Ramos (cell line): ENCODE results near the gene BEST1.
"Not testable (repeated sequence)": the region's sequence is repeated elsewhere in the genome, so short reads cannot be mapped to it uniquely, and the experiment has no call there.

Source experiments
- in situ Hi-C: fragments of 300-500 bp; cut with MboI; formaldehyde crosslinking; loops from one replicate; pipeline ENCODE4 v1.14.3; 2022; ENCODE audit warnings: low sequenced_read_pairs; ENCODE audit not compliant: unreplicated experiment

Gene BEST1

GRCh38 chr11:61974766-61975631 is 24.8 kb downstream of the BEST1 start:
- in situ Hi-C loops: no loop called here

DNA sequence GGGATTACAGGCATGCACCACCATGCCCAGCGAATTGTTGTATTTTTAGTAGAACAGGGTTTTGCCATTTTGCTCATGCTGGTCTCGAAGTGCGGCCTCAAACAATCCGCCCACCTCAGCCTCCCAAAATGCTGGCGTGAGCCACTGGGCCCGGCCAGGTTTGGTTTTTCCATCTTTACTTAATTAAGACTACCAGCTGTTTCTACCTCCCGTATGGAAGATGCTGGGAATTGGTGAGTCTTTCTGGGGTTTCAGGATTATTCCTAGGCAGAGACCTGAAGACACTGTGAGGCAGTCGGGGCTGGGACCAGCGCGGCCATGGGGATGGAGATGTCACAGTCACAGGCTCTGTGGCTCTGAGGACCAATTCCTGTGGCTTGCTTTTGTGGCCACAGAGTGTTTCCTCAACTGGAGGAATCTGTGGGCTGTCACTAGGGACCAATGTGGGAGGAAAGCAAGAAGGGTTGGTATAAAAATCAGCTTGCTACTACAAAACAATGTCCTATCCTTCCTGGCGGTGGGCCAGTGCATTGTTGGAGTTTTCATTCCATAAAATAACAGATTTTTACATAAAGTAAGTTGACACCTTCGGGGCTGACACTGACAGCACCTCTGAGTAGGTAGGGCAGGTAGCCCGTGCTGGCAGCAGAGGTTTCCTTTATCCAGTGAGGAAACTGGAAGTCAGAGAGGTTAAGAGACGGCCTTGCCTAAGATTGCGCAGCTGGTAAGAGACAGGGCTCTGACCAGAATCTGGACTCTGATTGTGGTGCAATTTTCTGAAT is 25.7 kb downstream of the BEST1 start:
- in situ Hi-C loops: no loop called here

GRCh38 chr11:61976420-61976800 is 26.3 kb downstream of the BEST1 start:
- in situ Hi-C loops: no loop called here

DNA sequence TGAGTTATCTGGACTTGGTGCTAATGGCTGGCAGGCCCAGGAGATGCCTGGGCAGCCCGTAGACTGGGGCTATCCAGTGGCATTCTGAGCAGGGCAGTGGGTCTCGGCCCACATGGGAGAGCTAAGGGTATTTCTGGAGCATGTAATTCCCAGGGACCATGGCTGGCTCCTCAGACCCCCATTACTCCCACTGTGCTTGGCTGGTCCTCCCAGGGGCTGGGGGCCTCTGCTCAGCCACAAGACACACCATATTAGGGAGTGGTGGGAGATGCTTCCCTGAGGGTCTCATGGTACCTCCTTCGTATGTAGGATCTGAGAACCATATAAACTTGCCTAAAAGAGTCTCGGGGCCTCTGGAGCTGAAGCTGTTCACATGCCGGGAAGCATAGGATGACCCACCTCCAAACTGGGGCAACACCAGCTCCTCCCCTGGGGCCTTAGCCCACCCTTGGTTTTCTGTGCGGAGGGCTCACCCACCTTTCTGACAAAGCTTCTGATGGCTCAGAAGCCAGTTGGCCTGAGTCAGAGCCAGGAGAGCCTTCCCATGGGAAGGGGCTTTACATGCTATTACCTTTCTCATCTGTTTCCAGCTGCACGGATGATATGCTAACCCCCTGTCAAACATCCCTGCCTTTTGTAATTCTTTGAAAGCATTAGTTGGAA is 26.8 kb downstream of the BEST1 start:
- in situ Hi-C loops: no loop called here

DNA sequence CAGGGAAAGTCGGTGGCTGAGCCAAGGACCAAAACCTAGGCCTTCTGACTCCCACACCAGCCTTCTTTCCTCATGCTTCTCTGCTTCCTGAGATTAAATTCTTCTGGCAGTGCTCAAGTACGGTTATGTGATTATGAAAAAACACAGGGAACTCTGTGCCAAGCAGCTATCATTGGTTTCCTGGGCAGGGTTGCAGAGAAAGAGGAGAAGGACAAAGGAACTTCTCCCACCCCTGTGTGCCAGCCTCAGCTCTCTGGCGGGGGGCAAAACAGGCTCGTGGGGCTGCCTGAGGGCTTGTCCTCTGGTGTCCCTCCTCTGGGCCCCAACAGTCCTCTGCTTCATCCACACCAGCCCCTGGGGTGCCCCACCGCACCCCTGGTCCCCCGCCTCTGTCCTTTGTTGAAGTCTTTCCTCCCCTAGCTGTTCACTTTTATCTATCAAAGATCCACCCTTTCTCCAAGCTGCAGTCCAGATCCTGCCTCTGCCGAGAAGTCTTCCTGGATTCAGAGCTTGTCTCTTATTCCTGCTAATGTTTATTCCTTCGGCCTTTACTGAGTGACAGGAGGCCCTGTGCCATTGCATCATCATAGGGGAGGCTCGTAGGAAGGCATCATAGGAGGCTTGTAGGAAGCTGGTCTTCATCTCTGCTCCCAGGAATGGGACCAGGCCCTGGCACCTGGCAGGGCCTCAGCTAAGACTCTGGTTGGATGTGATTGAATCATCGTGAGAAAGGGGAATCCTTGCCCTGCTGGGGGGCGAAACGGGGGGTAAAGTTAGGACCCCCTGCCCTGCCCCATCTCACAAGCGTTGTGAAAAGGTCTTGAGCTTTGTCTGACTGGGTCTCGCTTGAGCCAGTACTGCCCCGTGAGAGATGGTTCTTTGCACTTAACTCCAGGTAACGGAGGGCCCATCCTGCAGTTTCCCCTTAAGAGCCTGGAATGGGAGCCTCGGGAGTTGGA is 28.8 kb downstream of the BEST1 start:
- in situ Hi-C loops: no loop called here

DNA sequence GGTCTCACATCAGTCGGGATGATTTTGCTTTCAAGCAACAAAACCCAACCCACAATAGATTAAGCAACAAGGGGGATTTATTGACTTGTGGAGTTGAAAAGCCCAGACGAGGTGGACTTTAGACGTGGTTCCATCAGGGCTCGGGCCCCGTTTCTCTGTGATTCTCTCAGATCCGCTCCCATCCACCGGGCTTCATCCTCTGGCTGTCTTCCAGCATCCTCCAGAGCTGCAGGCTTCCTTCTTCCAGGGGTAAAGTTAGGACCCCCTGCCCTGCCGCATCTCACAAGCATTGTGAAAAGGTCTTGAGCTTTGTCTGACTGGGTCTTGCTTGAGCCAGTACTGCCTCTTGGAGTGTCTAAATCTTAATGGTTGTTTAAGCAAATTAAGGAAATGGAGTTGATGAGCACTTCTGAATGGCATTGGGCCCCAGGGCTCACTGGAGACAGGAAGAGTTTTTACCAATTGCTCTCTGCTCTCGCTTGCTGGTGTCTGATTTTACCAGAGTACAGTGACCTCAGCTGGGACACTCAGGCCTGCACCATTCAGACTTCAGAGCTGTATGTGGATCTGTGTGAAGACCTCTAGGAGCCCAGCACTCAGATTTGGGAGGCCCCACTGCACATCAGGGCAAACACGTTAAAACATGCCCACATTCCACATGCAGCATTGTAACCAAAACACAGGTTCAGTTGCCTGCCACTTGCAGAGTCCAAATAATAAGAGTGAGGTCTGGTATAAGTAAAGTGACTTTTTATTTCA is 30.8 kb downstream of the BEST1 start:
- in situ Hi-C loops: no loop called here

- in situ Hi-C loops: no loop called here
These were observed 33.3 kb downstream of the BEST1 start for GRCh38 chr11:61983419-61983818.

- in situ Hi-C loops: no loop called here
These were observed 35.7 kb downstream of the BEST1 start for GRCh38 chr11:61985869-61986268.

DNA sequence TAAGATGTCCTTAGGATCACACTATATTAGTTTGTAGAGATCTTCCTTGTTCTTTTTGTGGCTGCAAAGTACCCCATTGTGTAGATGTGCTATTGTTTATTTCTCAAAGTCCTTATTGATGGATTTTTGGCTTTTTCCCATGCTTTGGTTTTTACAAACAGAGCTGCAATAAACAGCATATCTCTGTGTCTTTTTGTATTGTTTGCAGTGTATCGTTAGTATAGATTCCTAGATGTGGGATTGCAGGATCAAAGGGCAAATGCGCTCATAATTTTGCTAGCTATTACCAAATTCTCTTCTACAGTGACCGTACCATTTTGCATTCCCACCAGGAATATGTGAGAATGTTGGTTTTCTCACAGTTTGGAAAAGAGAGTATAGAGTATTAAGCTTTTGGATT is 44.8 kb downstream of the BEST1 start:
- in situ Hi-C loops: no loop called here

DNA sequence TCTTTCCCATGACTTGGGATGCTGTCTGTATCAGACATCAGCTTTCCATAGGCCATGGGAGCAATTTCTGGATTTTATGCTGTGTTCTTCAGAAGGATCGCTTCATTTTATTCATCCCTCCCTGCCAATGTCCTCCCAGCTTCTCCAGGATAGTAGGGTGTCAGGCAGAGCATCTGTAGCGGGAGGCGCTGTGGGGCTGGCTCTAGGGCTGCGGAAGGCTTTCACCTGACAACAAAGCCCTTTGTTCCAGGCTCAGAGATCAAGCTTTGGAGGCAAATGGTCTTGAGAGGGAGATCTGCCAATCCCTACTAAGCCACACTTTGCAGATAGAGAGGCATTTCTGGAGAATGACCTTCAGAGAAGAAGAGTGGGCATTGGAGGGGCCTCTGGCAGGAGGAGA is 46.8 kb downstream of the BEST1 start:
- in situ Hi-C loops: no loop called here

DNA sequence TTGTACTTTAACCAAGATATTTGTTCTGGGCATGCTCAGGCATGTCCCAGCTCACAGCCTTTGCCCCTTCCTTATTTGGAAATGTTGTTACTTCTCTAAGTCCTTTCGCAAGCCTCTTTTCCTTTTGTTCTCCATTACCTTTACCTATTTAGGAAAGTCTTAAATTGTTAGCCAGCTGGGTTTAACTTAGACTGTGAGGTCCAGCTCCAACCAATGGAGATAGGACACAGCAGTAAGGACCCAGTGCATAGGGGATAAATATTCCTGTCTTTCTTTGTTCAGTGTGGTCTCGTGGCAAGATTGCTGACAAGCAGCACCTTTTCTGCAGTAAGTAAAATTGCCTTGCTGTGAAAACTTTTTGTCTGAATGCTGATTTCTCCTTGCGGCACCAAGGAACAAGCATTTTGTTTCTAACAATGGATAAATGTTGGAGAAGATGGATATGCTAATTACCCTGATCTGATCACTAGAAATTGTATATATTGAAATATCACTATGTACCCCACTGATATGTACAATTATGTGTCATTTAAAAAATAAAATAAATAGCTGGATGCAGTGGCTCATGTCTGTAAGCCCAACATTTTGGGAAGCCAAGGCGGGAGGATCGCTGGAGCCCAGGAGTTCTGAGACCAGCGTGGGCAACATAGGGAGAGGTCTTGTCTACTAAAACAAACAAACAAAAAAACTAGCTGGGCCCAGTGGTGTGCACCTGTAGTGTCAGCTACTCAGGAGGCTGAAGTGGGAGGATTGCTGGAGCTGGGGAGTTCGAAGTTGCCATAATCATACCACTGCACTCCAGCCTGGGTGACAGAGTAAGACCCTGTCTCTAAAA is 49.2 kb downstream of the BEST1 start:
- in situ Hi-C loops: no loop called here

DNA sequence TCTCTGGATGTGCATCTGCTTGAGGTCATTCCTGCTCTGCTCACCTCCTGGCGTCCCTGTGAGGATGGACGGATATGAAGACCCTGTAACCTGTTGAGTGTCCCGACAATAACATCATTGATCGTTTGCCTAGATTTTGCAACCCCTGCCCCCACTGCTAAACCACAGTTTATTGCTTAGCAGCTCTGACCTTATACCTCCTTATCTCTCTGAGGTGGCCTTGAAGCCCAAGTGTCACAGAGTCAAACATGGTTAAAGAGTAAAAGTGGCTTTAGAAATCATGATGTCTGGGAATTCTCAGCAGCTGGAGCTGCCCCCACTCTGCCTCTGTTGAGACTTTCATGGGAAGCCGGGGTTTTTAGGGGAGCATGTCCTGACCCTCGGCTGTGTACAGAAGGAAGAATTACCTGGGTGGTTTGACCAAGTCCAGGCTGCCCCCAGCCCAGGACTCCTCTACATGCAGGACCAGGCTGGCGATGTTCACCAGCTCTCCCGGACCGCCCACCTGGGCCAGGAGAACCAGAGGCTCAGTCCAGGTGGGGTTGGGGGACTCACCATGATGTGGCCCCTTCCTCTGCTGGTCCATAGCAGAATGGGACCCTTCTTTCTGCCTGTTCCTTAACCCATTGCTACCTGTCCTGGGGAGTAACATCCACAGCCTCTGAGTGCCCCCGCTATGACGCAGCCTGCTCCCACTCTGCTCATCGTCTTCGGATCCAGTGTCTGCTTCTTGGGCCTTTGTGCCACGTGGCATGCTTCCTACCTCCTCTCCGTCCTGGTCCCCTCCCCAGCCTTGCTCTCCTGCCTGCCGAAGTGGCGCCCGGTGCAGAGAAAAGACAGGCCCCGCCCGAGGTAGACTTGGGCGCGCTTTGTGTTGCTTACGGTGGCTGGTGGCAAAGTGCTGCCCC is 50.6 kb downstream of the BEST1 start:
- in situ Hi-C loops: no loop called here

GRCh38 chr11:62001450-62002191 is 51.5 kb downstream of the BEST1 start:
- in situ Hi-C loops: no loop called here

DNA sequence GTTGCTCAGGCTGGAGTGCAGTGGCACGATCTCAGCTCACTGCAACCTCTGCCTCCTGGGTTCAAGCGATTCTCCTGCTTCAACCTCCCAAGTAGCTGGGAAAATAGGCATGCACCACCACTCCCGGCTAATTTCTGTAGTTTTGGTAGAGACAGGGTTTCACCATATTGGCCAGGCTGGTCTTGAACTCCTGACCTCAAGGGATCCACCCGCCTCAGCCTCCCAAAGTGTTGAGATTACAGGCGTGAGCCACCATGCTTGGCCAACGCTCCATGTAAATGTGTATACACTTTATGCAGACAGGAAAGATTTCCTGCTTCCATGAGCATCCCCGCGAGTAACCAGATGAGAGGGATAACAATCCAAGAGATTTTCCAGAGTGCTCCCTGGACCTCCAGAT is 52.1 kb downstream of the BEST1 start:
- in situ Hi-C loops: not testable (repeated sequence)

DNA sequence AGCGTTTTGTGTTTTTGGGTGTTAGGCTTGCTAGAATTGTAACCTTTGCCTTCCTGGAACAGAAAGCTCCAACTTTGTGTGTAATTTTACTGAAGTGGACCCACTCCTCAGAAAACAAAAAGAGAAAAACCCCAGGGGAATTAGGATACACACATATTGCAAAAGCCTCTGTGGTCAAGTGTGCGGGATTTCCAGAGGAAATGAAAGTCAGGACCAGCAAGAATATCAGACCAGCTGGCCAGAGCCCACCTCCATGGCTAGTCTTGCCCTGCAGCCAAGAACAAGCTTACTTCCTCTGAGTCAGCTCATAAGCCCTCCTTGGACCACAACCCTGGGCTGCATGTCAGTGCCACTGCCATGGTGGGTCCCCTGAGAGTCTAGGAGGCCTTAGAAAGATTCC is 54.3 kb downstream of the BEST1 start:
- in situ Hi-C loops: no loop called here

GRCh38 chr11:62008193-62008592 is 58.0 kb downstream of the BEST1 start:
- in situ Hi-C loops: no loop called here
